OCI-M2 (cell line): Measurements from ENCODE around the gene DCUN1D3.

Source experiments
- DNase-seq: peaks from one replicate; lab custom pipeline; 2025; ENCODE audit not compliant: unreplicated experiment; lab: John Stamatoyannopoulos, UW

The DCUN1D3 gene

GRCh38 chr16:20920091-20920490, 19.9 kb upstream of the DCUN1D3 start:
- DNase-seq: no peak

- no peak for DNase-seq
Measured at GRCh38 chr16:20918486-20919239, 18.5 kb upstream of the DCUN1D3 start.

GRCh38 chr16:20916942-20917341, 16.8 kb upstream of the DCUN1D3 start:
- no peak for DNase-seq

- no peak for DNase-seq
Measured at GRCh38 chr16:20916289-20916688, 16.1 kb upstream of the DCUN1D3 start.

- DNase-seq: no peak
Measured at GRCh38 chr16:20911361-20911760, 11.2 kb upstream of the DCUN1D3 start.

- no peak for DNase-seq
Measured at GRCh38 chr16:20910781-20911321, 10.7 kb upstream of the DCUN1D3 start.

GRCh38 chr16:20906341-20907255, 6.4 kb upstream of the DCUN1D3 start:
- DNase-seq: no peak

- no peak for DNase-seq
Measured at GRCh38 chr16:20905576-20905975, 5.4 kb upstream of the DCUN1D3 start.

- DNase-seq: no peak
Measured at GRCh38 chr16:20904507-20905081, 4.4 kb upstream of the DCUN1D3 start.

GRCh38 chr16:20903899-20904506, 3.8 kb upstream of the DCUN1D3 start:
- DNase-seq: no peak

GRCh38 chr16:20903116-20903898, 3.1 kb upstream of the DCUN1D3 start:
- DNase-seq: no peak

- DNase-seq: no peak
Measured at GRCh38 chr16:20902426-20902825, 2.3 kb upstream of the DCUN1D3 start.

- no peak for DNase-seq
Measured at GRCh38 chr16:20901436-20902112, 1.4 kb upstream of the DCUN1D3 start.

GRCh38 chr16:20901068-20901435, 894 bp upstream of the DCUN1D3 start:
- DNase-seq: no peak

- DNase-seq: no peak
Measured at GRCh38 chr16:20899477-20900298, 470 bp downstream of the DCUN1D3 start.

- DNase-seq: no peak
Measured at GRCh38 chr16:20899071-20899470, 1.1 kb downstream of the DCUN1D3 start.

- DNase-seq: no peak
Measured at GRCh38 chr16:20897922-20898321, 2.2 kb downstream of the DCUN1D3 start.

GRCh38 chr16:20897253-20897897, 2.8 kb downstream of the DCUN1D3 start:
- DNase-seq: no peak
